Stimulated activated CD4-positive, alpha-beta T cell treated with anti-CD3 and anti-CD28 coated beads, Interleukin-15, amount 100 ng/mL, for 24 hours (primary cell): ENCODE data around the gene GRIK1.
"Not testable (repeated sequence)": the region's sequence is repeated elsewhere in the genome, so short reads cannot be mapped to it uniquely, and the experiment has no call there.

ENCODE experiments used
- DNase-seq: peaks from one replicate; pipeline ENCODE4 v3.0.0-alpha.2; 2020

GRIK1 gene

GRCh38 chr21:29939924-29940275, at the start of gene GRIK1:
TSS of gene GRIK1 (minus strand) at chr21:29939996.
- peak; percentile 4 for DNase-seq

- DNase-seq, result no peak
Observed at GRCh38 chr21:29987762-29988161, 48.0 kb upstream of the GRIK1 start.

DNA sequence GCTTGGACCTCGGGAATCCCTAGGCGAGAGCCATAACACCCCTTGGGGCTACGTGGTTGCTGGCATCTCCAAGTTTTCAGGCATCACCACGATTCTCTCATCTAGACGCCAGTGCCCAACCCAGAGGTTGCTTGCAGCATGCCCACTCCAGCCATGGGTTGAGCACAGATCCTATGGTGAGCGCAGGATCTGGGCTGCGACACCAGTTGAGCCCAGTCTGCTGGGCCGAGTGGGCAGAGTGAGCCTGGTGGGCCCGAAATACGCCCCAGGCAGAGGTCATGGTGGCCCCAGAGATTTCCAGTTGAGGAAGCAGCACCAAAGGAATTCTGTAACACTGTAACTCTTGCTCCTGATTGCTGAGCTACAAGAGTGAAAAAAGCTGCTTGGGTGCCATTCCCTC, 46.1 kb upstream of the GRIK1 start:
- DNase-seq, result no peak

- no peak for DNase-seq
Observed at GRCh38 chr21:29979043-29979442, 39.2 kb upstream of the GRIK1 start.

GRCh38 chr21:29975776-29976175, 36.0 kb upstream of the GRIK1 start:
- DNase-seq, result no peak

- no peak for DNase-seq
Observed at GRCh38 chr21:29973258-29973657, 33.5 kb upstream of the GRIK1 start.

DNA sequence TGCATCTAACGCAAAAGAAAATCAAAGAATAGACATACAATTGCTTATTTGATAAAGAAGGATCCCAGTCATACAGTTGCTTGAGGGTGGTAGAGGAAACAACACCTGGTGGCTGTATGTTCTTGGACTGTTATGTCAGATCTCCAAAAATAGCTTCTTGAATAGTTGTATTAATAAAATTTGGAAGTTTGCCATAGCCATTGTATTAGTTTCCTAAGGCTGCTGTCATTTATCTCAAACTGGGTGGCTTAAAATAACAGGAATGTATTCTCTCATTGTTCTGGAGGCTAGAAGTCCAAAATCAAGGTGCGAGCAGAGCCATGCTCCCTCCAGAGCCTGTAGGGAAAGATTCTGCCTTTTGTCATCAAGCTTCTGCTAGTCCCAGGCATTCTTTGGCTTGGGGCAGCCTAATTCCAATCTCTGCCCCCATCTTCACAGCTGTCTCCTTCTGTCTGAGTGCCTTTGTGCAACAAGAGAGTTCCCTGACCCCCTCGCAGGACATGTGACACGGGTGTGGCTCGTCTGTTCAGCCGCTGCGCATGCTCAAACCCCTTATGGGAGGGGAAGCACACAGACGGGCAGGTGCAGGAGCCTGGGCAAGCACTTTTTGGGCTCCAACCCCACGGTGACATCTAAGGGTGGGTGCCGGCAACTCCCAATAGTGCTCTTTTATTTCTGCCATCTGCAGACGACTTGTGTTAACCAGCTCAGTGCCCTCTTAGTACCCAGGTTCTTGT, 21.7 kb upstream of the GRIK1 start:
- no peak for DNase-seq

DNA sequence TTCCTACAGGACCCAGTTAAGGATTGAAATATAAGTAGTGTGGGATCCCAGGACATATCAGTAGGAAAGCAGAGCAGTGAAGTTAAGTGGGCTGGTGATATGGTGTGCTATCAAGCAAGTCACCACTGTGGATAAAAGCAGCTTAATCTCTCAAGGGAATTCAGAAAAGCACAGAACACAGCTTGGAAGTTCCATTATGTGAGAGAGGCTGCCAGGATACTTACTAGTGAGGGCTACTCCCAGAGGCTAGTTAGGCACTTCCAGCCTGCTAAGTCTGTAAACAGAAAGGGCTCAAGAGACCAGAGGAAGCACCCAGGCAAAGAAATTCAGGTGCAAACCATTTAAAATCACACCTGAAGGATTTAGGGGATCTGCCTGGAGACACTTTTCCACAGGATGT, 18.8 kb upstream of the GRIK1 start:
- DNase-seq, result no peak

- DNase-seq, result not testable (repeated sequence)
Observed at GRCh38 chr21:29958035-29958434, 18.2 kb upstream of the GRIK1 start.

DNA sequence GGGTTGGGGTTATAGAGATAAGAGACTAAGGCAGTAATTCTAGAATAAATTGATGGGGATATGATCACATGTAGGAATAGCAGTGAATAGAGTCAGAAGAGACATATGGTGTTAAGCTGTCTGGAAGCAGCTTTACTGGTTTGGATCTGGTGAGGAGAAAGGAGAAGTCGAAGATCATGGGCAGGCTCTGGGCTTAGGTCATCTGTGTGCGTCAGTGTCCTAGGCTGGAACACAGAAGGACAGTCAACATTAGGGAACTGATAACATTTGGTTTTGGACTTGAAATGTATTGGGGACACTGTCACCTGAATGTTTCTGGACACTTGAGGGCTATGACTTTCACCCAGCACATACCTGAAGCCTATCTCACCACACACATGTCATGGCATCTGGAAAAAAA, 13.9 kb upstream of the GRIK1 start:
- no peak for DNase-seq

DNA sequence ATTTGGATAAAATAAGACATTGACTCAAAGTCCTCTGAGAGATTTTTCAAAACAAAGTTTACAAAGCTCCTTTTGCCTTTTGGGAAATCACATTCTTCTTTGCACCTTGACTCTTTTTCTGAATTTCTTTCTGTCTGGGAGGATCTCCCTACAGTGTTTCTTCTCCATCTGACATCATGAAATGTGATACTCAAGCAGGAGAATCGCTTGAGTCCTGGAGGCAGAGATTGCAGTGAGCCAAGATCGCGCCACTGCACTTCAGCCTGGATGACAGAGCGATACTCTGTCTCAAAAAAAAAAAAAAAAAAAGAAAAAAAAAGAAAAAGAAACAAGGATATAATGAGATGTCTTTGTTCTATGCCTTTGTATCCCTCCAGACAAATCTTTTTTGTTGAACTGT, 13.3 kb upstream of the GRIK1 start:
- DNase-seq, result no peak

GRCh38 chr21:29951911-29952310, 12.1 kb upstream of the GRIK1 start:
- no peak for DNase-seq

DNA sequence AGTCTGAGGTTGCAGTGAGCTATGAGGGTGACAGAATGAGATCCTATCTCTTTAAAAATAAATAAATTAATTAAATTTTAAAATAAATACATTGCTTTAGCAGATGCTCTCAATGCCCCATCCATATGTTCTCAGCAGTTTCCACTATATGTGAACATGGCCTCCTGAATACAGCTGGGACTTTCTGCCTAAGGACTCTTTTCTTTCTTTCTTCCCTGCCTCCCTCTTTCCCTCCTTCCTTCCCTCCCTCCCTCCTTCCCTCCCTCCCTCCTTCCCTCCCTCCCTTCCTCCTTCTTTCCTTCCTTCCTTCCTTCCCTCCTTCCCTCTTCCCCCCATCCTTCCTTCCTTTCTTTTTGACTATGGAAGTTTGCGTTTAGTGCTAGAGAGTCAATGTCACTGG, 10.2 kb upstream of the GRIK1 start:
- no peak for DNase-seq

DNA sequence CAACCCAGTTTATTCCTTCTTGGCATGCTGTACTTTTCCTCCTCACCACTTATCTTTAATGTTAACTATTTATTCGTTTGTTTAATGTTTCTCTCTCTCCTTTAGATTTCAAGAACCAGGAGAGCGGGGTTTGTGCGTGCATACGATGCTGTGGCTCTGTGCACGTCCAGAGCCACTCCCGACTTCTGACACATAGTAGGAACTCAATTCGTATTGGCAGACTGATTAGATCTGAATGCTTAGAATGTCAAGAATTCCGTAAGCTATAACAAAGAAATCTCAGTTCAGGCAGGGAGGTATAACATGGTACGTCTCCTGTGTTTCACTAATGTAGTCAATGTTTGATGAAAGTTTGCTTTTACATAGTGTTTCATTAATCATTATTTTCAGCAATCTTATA, 7.3 kb upstream of the GRIK1 start:
- no peak for DNase-seq

GRCh38 chr21:29943885-29944284, 4.1 kb upstream of the GRIK1 start:
- DNase-seq, result no peak

GRCh38 chr21:29942034-29942433, 2.2 kb upstream of the GRIK1 start:
- no peak for DNase-seq

DNA sequence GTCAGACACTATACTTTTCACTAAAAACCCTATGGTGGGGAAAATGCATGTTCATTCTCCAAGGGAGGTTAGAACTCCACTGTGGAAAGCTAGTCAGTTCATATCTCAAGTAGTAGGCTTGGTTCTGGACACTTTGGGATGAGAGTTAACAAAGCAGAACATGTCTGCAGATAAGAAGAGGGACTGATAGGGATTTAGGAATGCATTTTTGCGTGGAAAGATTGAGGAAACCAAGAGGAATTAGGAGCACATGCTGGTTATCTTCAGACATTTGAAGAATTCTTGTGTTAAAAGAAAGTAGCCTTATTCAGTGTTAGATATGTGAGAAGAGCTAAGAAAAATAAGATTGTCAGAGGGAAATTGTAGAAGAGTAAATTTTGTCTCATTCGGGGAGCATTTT, 1.2 kb upstream of the GRIK1 start:
- DNase-seq, result no peak

- no peak for DNase-seq
Observed at GRCh38 chr21:29940361-29940760, 565 bp upstream of the GRIK1 start.

DNA sequence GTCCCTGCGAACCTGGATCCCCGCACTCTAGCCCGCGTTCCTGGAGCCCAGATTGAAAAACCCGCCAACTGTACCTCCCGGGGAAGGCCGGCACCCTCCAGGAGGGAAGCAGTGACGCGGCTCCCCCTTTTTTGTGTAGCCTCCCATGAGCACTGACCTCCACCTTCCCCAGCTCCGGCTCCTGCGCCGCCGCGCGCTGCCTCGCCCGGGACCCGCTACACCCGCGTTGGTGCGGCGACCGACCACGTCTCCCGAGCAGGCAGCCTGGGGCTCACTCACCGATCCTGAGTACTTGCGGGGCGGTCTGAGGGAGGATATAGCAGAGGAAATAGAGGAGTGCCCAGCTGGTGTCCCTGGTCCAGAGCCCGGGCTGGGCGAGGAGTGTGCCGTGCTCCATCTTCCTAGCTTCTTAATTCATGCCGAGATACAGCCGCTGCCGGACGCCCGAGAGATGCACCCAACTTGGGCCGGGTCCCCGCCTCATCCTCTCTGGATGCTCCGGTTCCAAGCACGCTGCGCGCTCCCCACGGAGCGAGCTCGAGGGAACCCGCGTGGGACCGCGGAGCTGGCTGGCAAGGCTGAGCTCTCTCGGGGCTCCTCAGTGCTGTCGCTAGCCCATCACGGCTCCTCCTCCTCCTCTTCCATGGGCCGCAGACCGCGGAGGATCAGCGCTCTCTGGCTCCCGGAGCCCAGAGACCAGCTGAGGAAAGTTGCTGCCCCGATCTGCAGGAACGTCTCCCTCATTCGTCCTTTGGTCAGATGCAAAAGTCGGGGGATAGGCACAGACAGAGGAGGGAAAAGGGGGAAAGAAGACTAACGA, 482 bp downstream of the GRIK1 start:
- DNase-seq, result peak; percentile 3

DNA sequence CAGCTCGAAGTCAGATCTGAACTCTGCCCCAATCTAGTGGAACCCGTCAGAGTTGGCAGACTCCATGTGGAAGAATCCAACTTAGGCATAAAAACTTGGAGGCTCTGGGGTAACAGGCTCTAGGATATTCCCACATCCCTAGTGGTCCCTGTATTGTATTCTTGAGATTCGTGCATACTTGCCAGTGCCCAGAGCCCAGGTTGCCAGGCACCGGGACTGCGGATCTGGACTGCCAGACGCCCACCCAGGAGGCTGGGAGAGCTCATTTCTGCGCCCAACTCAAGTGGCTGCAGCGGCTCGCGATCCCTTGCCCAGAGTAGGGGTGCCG, 1.1 kb downstream of the GRIK1 start:
- no peak for DNase-seq

- DNase-seq, result no peak
Observed at GRCh38 chr21:29933088-29933487, 6.7 kb downstream of the GRIK1 start.

GRCh38 chr21:29928537-29928936, 11.3 kb downstream of the GRIK1 start:
- DNase-seq, result no peak

DNA sequence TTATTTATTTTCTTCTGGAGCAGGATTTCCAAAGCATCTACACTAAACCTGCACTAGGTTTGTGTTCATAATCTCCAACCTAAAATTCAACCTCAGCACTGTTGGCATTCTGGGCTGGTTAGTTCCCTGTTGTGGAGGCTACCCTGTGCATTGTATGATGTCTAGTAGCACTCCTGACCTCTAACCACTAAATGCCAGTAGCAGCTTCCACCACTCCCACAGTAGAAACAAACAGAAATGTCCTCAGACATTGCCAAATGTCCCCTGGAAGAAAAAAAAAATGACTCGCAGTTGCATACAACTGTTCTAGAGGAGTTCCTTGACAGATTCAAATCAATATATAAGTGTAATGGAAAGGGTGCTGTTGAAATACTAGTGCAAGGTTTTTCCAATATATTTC, 18.9 kb downstream of the GRIK1 start:
- DNase-seq, result no peak

- no peak for DNase-seq
Observed at GRCh38 chr21:29914326-29914725, 25.5 kb downstream of the GRIK1 start.

DNA sequence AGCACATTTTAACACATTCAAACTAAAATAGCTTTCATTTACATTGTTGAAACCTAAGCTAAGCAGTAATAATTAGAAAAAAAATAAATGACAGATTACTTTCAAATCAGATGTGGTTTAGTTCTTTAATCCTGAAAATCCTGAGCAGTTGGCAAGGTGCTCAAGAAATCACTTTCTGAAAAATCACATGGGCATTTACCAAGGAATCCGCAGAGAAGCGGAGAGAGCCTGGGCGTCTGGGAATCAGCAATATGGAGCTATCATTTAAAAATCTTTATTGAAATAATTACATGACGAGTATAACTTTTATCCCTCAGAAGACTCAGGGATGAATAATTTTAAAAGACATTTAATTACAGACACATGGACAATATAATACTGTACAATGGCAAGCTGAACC, 30.2 kb downstream of the GRIK1 start:
- no peak for DNase-seq
